PC-9 (cell line): ENCODE results near the gene KCNJ6. TPM values are rescaled to one million over a fixed set of nuclear protein-coding genes. Genes with fewer than 3 reads are reported as not detected.
"Not testable (repeated sequence)": the region's sequence is repeated elsewhere in the genome, so short reads cannot be mapped to it uniquely, and the experiment has no call there.

Experiments
- BruUV-seq: library from RNA; stranded (reverse); fragments of 400-500 nt; replicated peaks from 2 replicates; lab custom pipeline; 2021; lab: Mats Ljungman, UMichigan
- CTCF ChIA-PET: fragments of 300-600 bp; sonication (Branson Sonifier 250); formaldehyde crosslinking; loops from one replicate; lab custom pipeline; 2022; ENCODE audit warnings: antibody characterized with exemption; lab: Charles Lee
- POLR2A ChIA-PET: fragments of 300-600 bp; sonication (Branson Sonifier 250); formaldehyde crosslinking; loops from one replicate; lab custom pipeline; 2022; ENCODE audit warnings: antibody characterized with exemption; ENCODE audit not compliant: unreplicated experiment; lab: Charles Lee
- DNase-seq, 2 experiments: peaks; one replicate each; pipeline versions ENCODE4 v3.0.0 to v3.0.0-alpha.2; 2015 to 2022; ENCODE audit warnings: mixed read lengths in 1 of 2
- H2AFZ ChIP-seq: fragments of 200-600 bp; sonication (generic); 2 replicates; pipeline ENCODE4 v1.8.1; 2017; ENCODE audit warnings: antibody characterized with exemption
- H3F3A ChIP-seq: fragments of 200-600 bp; sonication (generic); 2 replicates; pipeline ENCODE4 v1.8.1; 2017; ENCODE audit warnings: antibody characterized with exemption, mild to moderate bottlenecking, low read depth; ENCODE audit not compliant: insufficient read depth
- H3K27ac ChIP-seq: fragments of 200-600 bp; sonication (generic); 2 replicates; pipeline ENCODE4 v1.6.1; 2016; ENCODE audit warnings: mixed run types
- H3K27me3 ChIP-seq: fragments of 200-600 bp; sonication (generic); 2 replicates; pipeline ENCODE4 v1.6.1; 2016; ENCODE audit warnings: low read depth, mixed run types; ENCODE audit not compliant: insufficient read depth
- H3K36me3 ChIP-seq: fragments of 200-600 bp; sonication (generic); 2 replicates; pipeline ENCODE4 v1.6.1; 2016; ENCODE audit warnings: low read depth, mixed run types
- H3K4me1 ChIP-seq: fragments of 200-600 bp; sonication (generic); replicated peaks from 2 replicates; pipeline ENCODE4 v1.6.1; 2016; ENCODE audit warnings: mixed run types; ENCODE audit not compliant: insufficient read depth
- H3K4me2 ChIP-seq: fragments of 200-600 bp; sonication (generic); 2 replicates; pipeline ENCODE4 v1.6.1; 2017; ENCODE audit warnings: mixed run types
- H3K4me3 ChIP-seq: fragments of 200-600 bp; sonication (generic); 2 replicates; pipeline ENCODE4 v1.6.1; 2016; ENCODE audit warnings: mixed run types
- H3K79me2 ChIP-seq: fragments of 200-600 bp; sonication (generic); 2 replicates; pipeline ENCODE4 v1.6.1; 2017; ENCODE audit warnings: low read depth, mixed run types
- H3K9me2 ChIP-seq: fragments of 200-600 bp; sonication (generic); 2 replicates; pipeline ENCODE4 v1.8.1; 2017; ENCODE audit warnings: mild to moderate bottlenecking; ENCODE audit not compliant: insufficient read depth
- H3K9me3 ChIP-seq: fragments of 200-600 bp; sonication (generic); 2 replicates; pipeline ENCODE4 v1.8.1; 2016; ENCODE audit warnings: low read depth; ENCODE audit not compliant: insufficient read depth
- H4K20me1 ChIP-seq: fragments of 200-600 bp; sonication (generic); 2 replicates; pipeline ENCODE4 v1.8.1; 2017; ENCODE audit not compliant: insufficient read depth
- CTCF ChIP-seq: fragments of 200-600 bp; sonication (generic); conservative IDR thresholded peaks from 2 replicates; pipeline ENCODE4 v1.6.1; 2017; ENCODE audit warnings: mixed run types, antibody characterized with exemption, mild to moderate bottlenecking, moderate library complexity
- EZH2 ChIP-seq: fragments of 200-600 bp; sonication (generic); IDR thresholded peaks from 2 replicates; pipeline ENCODE4 v1.8.0; 2017; ENCODE audit warnings: antibody characterized with exemption, low read depth
- intact Hi-C: fragments of 100-400 bp; cut with micrococcal nuclease; formaldehyde crosslinking; loops from one replicate; pipeline ENCODE4 v1.10.0; 2022; ENCODE audit not compliant: unreplicated experiment
- total RNA-seq: library from RNA; stranded (reverse); gene quantifications from 2 replicates; pipeline ENCODE4 v1.2.3, GENCODE V29; 2021

Gene KCNJ6
- total RNA-seq, 1 experiment from 2014 or later, result not detected

GRCh38 chr21:37764691-37765090 lies 151.6 kb downstream of the KCNJ6 start:
- POLR2A ChIA-PET, result no interaction called here
- TF ChIP-seq CTCF, result no peak
- no peak for TF ChIP-seq EZH2
- no peaks in the 10 kb centered on the region for H3K9me3 ChIP-seq
- BruUV-seq, result no TSS peak
- intact Hi-C loops, result no loop called here
- no peaks in the 10 kb centered on the region for H4K20me1 ChIP-seq
- H3K27me3 ChIP-seq, result peaks cover 14% of the 10 kb centered on the region
- no peaks in the 10 kb centered on the region for H3K4me1 ChIP-seq
- no peaks in the 10 kb centered on the region for H3K79me2 ChIP-seq
- CTCF ChIA-PET, result no interaction called here
- no peaks in the 10 kb centered on the region for H3F3A ChIP-seq
- no peaks in the 10 kb centered on the region for H3K9me2 ChIP-seq
- no peak overlapping the region for H2AFZ ChIP-seq
- H3K36me3 ChIP-seq, result no peaks in the 10 kb centered on the region
- H3K4me2 ChIP-seq, result no peak overlapping the region
- DNase-seq, result no peak
- no peak overlapping the region for H3K27ac ChIP-seq
- no peak overlapping the region for H3K4me3 ChIP-seq

- no peaks in the 10 kb centered on the region for H3F3A ChIP-seq
- H3K4me1 ChIP-seq, result no peaks in the 10 kb centered on the region
- H3K79me2 ChIP-seq, result no peaks in the 10 kb centered on the region
- no peak overlapping the region for H3K4me3 ChIP-seq
- H3K9me2 ChIP-seq, result no peaks in the 10 kb centered on the region
- no peaks in the 10 kb centered on the region for H4K20me1 ChIP-seq
- TF ChIP-seq CTCF, result no peak
- no peak for TF ChIP-seq EZH2
- ChIA-PET CTCF (no interaction called here), POLR2A (no interaction called here)
- BruUV-seq, result no TSS peak
- H3K9me3 ChIP-seq, result no peaks in the 10 kb centered on the region
- intact Hi-C loops, result no loop called here
- DNase-seq, result no peak
- H3K4me2 ChIP-seq, result no peak overlapping the region
- H3K27ac ChIP-seq, result no peak overlapping the region
- no peaks in the 10 kb centered on the region for H3K36me3 ChIP-seq
- no peak overlapping the region for H2AFZ ChIP-seq
- H3K27me3 ChIP-seq, result peaks cover 28% of the 10 kb centered on the region
These were observed 153.0 kb downstream of the KCNJ6 start for GRCh38 chr21:37763298-37763697.

GRCh38 chr21:37762606-37763005 lies 153.7 kb downstream of the KCNJ6 start:
- Histone ChIP-seq H4K20me1 (no peaks in the 10 kb centered on the region), H3K36me3 (no peaks in the 10 kb centered on the region), H3K4me1 (no peaks in the 10 kb centered on the region), H3F3A (no peaks in the 10 kb centered on the region), H2AFZ (no peak overlapping the region), H3K79me2 (no peaks in the 10 kb centered on the region), H3K27me3 (peaks cover 30% of the 10 kb centered on the region), H3K9me3 (no peaks in the 10 kb centered on the region), H3K4me2 (no peak overlapping the region), H3K4me3 (no peak overlapping the region), H3K27ac (no peak overlapping the region), H3K9me2 (no peaks in the 10 kb centered on the region)
- ChIA-PET POLR2A (no interaction called here), CTCF (no interaction called here)
- TF ChIP-seq CTCF, result no peak
- TF ChIP-seq EZH2, result no peak
- intact Hi-C loops, result no loop called here
- no peak for DNase-seq
- BruUV-seq, result no TSS peak

GRCh38 chr21:37761406-37761805 lies 154.9 kb downstream of the KCNJ6 start:
- H2AFZ ChIP-seq, POLR2A ChIA-PET, H3K4me2 ChIP-seq, CTCF ChIA-PET, H3K79me2 ChIP-seq, H3K4me3 ChIP-seq, DNase-seq, H3K9me2 ChIP-seq, H4K20me1 ChIP-seq, H3K27ac ChIP-seq, H3K9me3 ChIP-seq, BruUV-seq, H3K36me3 ChIP-seq, H3F3A ChIP-seq, intact Hi-C loops, H3K4me1 ChIP-seq: not testable (repeated sequence)
- peaks cover 33% of the 10 kb centered on the region for H3K27me3 ChIP-seq
